MM.1S (cell line): ENCODE results near the gene TAGLN3.

Source experiments
- CTCF ChIP-seq: fragments of 300-600 bp; sonication (generic); IDR thresholded peaks from 2 replicates; pipeline ENCODE4 v1.5.1; 2016; ENCODE audit warnings: antibody characterized with exemption, low read length, mixed read lengths
- EZH2 ChIP-seq: fragments of 300-600 bp; sonication (generic); optimal IDR thresholded peaks from 2 replicates; pipeline ENCODE3; 2017; ENCODE audit warnings: low read depth, mild to moderate bottlenecking, antibody characterized with exemption, low read length, mixed read lengths

GRCh38 chr3:111952866-111953450 lies 45.8 kb upstream of the TAGLN3 start:
- TF ChIP-seq EZH2: no peak
- TF ChIP-seq CTCF: no peak
